Fibroblast of lung (primary cell): ENCODE measurements around the gene RPL10A.

ENCODE experiments used
- EZH2 ChIP-seq: IDR thresholded peaks from 2 replicates; pipeline ENCODE4 v1.5.1; 2012; ENCODE audit warnings: low read length, control low read depth, mild to moderate bottlenecking; ENCODE audit errors: missing control alignments
- TF ChIP-seq, protein P1 (sequence below), 2 donors: IDR thresholded peaks in 1 of 2; conservative IDR thresholded peaks in 1 of 2; 1 replicate in 1 of 2; 2 replicates in 1 of 2; pipeline ENCODE4 v1.5.1; 2011 to 2012; ENCODE audit warnings: low read length in 2 of 2, control low read depth in 1 of 2, inconsistent platforms in 1 of 2, low read depth in 1 of 2, mild to moderate bottlenecking in 1 of 2

DNA sequence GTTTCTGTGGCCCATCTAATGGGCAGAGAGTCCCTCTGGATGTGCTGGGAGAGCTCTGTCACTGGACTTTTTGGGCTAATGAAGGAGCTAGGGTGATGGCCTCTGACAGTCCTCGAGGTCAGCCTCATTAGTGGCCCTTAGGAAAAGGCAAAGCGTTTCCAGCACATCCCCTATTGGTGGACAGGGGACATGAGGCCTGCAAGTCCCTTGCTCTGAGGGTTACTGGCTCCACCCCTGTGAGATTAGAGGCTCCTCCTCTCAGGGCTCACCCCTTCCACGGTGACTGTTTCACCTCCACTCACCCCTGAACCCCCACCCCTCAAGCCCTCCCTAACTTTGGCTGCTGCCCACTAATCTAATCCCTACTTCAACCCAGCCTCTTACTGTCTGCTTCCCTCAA, 28.9 kb upstream of the RPL10A start:
- TF ChIP-seq, protein P1, sequence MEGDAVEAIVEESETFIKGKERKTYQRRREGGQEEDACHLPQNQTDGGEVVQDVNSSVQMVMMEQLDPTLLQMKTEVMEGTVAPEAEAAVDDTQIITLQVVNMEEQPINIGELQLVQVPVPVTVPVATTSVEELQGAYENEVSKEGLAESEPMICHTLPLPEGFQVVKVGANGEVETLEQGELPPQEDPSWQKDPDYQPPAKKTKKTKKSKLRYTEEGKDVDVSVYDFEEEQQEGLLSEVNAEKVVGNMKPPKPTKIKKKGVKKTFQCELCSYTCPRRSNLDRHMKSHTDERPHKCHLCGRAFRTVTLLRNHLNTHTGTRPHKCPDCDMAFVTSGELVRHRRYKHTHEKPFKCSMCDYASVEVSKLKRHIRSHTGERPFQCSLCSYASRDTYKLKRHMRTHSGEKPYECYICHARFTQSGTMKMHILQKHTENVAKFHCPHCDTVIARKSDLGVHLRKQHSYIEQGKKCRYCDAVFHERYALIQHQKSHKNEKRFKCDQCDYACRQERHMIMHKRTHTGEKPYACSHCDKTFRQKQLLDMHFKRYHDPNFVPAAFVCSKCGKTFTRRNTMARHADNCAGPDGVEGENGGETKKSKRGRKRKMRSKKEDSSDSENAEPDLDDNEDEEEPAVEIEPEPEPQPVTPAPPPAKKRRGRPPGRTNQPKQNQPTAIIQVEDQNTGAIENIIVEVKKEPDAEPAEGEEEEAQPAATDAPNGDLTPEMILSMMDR (conservative IDR thresholded peaks at IDR 0.05 in 1 of 2, IDR thresholded peaks at IDR 0.05 in 1 of 2; ENCODE audit: low read depth in 1 of 2, low read length in 2 of 2) = no peak
- no peak for TF ChIP-seq EZH2
